DND-41 (cell line): ENCODE measurements around the gene ALDH1A2.

Source experiments
- EZH2 ChIP-seq: IDR thresholded peaks from 3 replicates; pipeline ENCODE4 v1.6.1; 2012; ENCODE audit warnings: borderline replicate concordance, low read depth, mild to moderate bottlenecking, moderate library complexity, low read length, inconsistent platforms; ENCODE audit not compliant: severe bottlenecking
- TF ChIP-seq, protein P1 (sequence below): IDR thresholded peaks from 2 replicates; pipeline ENCODE4 v1.5.1; 2012; ENCODE audit warnings: borderline replicate concordance, low read length, moderate library complexity, mild to moderate bottlenecking; ENCODE audit not compliant: poor library complexity, severe bottlenecking; ENCODE audit errors: extremely low read depth

DNA sequence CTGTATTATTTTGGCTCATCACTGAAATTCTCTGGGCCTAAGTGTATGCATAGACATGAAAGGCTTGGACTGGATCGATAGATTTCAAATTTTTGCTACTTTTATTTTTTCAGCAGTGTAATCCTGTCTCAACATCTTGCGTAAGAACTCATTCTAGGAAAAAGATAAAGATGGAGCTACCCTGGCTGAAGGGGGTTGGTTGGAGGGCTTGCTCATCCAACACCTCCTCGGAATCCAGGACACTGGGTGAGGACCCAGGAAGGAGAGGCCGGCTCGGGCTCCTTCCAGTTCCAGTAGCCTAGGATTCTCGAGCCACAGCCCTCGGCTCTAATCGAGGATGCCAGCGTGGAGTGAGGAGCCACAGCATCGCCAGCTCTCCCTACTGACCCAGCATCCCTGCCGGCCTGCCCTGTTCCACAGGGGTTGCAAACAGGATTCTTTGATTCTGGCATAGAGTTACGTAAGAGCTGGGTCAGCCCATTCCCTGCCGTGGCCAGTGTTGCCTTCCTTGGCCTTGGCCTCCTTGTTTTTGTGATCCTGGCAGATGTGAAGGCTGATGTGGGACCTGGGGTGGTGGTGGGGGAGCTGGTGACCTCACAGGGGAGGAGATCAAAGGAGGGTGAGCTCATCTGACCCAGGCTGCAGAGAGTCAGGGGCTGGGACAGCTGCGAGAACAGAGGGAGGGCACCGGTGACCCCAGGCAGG lies 149.5 kb downstream of the ALDH1A2 start:
- TF ChIP-seq, protein P1, sequence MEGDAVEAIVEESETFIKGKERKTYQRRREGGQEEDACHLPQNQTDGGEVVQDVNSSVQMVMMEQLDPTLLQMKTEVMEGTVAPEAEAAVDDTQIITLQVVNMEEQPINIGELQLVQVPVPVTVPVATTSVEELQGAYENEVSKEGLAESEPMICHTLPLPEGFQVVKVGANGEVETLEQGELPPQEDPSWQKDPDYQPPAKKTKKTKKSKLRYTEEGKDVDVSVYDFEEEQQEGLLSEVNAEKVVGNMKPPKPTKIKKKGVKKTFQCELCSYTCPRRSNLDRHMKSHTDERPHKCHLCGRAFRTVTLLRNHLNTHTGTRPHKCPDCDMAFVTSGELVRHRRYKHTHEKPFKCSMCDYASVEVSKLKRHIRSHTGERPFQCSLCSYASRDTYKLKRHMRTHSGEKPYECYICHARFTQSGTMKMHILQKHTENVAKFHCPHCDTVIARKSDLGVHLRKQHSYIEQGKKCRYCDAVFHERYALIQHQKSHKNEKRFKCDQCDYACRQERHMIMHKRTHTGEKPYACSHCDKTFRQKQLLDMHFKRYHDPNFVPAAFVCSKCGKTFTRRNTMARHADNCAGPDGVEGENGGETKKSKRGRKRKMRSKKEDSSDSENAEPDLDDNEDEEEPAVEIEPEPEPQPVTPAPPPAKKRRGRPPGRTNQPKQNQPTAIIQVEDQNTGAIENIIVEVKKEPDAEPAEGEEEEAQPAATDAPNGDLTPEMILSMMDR = no peak
- TF ChIP-seq EZH2 = no peak
